H1 (cell line): ENCODE measurements around the gene GSTO1. TPM values are rescaled to one million over a fixed set of nuclear protein-coding genes. Genes with fewer than 3 reads are reported as not detected.

ENCODE experiments used
- CTCF ChIA-PET: fragments of 300-600 bp; sonication (Branson Sonifier 250); formaldehyde crosslinking; loops from one replicate; lab custom pipeline; 2021; ENCODE audit not compliant: partially characterized antibody; lab: Charles Lee
- POLR2A ChIA-PET: fragments of 300-600 bp; sonication (Branson Sonifier 250); formaldehyde crosslinking; loops from one replicate; lab custom pipeline; 2021; ENCODE audit warnings: inconsistent platforms; ENCODE audit not compliant: partially characterized antibody; lab: Charles Lee
- DNase-seq, 2 experiments: peaks; one replicate each; pipeline versions ENCODE4 v3.0.0 to v3.0.0-alpha.2; 2010 to 2022; ENCODE audit warnings: low spot score in 2 of 2, low read depth in 1 of 2, mixed read lengths in 1 of 2
- FAIRE-seq: peaks from 2 replicates; lab custom pipeline; 2011; peaks lifted over from hg19 to GRCh38; lab: Jason Lieb, UNC
- H2AFZ ChIP-seq: 2 replicates; pipeline ENCODE4 v1.8.1; 2012; ENCODE audit warnings: low read length, inconsistent platforms
- H2AK5ac ChIP-seq: 2 replicates; pipeline ENCODE4 v1.6.1; 2013; ENCODE audit warnings: low read depth, low read length
- H2BK120ac ChIP-seq: replicated peaks from 2 replicates; pipeline ENCODE3; 2013; ENCODE audit warnings: low read depth, low read length, inconsistent platforms
- H2BK12ac ChIP-seq: 2 replicates; pipeline ENCODE4 v1.6.1; 2013; ENCODE audit warnings: low read depth, low read length
- H2BK15ac ChIP-seq: 2 replicates; pipeline ENCODE4 v1.6.1; 2013; ENCODE audit warnings: low read length
- H2BK20ac ChIP-seq: 2 replicates; pipeline ENCODE4 v1.6.1; 2013; ENCODE audit warnings: low read length
- H2BK5ac ChIP-seq: 2 replicates; pipeline ENCODE4 v1.6.1; 2013; ENCODE audit warnings: low read depth, low read length
- H3K14ac ChIP-seq: 2 replicates; pipeline ENCODE4 v1.6.1; 2013; ENCODE audit warnings: inconsistent platforms; ENCODE audit not compliant: insufficient read length
- H3K18ac ChIP-seq: 2 replicates; pipeline ENCODE4 v1.6.1; 2013; ENCODE audit warnings: low read length; ENCODE audit errors: extremely low read depth
- H3K23ac ChIP-seq: 2 replicates; pipeline ENCODE4 v1.6.1; 2013; ENCODE audit warnings: inconsistent platforms; ENCODE audit not compliant: insufficient read length
- H3K23me2 ChIP-seq: 2 replicates; pipeline ENCODE4 v1.6.1; 2013; ENCODE audit warnings: low read depth, low read length
- H3K27ac ChIP-seq: 2 replicates; pipeline ENCODE4 v1.6.1; 2011; ENCODE audit warnings: low read depth, low read length, inconsistent platforms
- H3K27me3 ChIP-seq, 4 experiments: replicated peaks in 1 of 4; 1 replicate in 1 of 4; 2 replicates in 3 of 4; pipeline versions ENCODE4 v1.6.1 to v1.8.1; 2011 to 2013; ENCODE audit warnings: low read length in 3 of 4, mild to moderate bottlenecking in 3 of 4, inconsistent platforms in 2 of 4, mixed read lengths in 2 of 4, moderate library complexity in 1 of 4; ENCODE audit not compliant: control insufficient read depth in 3 of 4, insufficient read depth in 3 of 4; ENCODE audit errors: extremely low read depth in 1 of 4
- H3K36me3 ChIP-seq, 4 experiments: 2 replicates each; pipeline versions ENCODE4 v1.6.1 to v1.8.1; 2011 to 2013; ENCODE audit warnings: mild to moderate bottlenecking in 4 of 4, low read length in 3 of 4, moderate library complexity in 2 of 4, control low read depth in 1 of 4, inconsistent platforms in 1 of 4; ENCODE audit not compliant: insufficient read depth in 4 of 4, control insufficient read depth in 2 of 4
- H3K4ac ChIP-seq: replicated peaks from 2 replicates; pipeline ENCODE3; 2013; ENCODE audit warnings: low read length, low read depth, mixed read lengths, inconsistent platforms; ENCODE audit not compliant: insufficient read length
- H3K4me1 ChIP-seq, 4 experiments: replicated peaks in 1 of 4; 1 replicate in 1 of 4; 2 replicates in 3 of 4; pipeline versions ENCODE4 v1.6.1 to v1.8.1; 2011 to 2013; ENCODE audit warnings: low read length in 3 of 4, inconsistent platforms in 2 of 4, mixed read lengths in 1 of 4; ENCODE audit not compliant: insufficient read depth in 4 of 4, control insufficient read depth in 3 of 4
- H3K4me2 ChIP-seq, 2 experiments: 2 replicates each; pipeline versions ENCODE4 v1.6.1 to v1.8.1; 2011 to 2013; ENCODE audit warnings: low read depth in 2 of 2, low read length in 2 of 2, control low read depth in 1 of 2, inconsistent platforms in 1 of 2, mild to moderate bottlenecking in 1 of 2; ENCODE audit not compliant: insufficient read depth in 1 of 2
- H3K4me3 ChIP-seq, 4 experiments: fragments of 200-600, 300-600 bp in 1 of 4; sonication (generic), shearing (Covaris generic), sonication (Bioruptor Twin) in 1 of 4; 2 replicates each; pipeline versions ENCODE4 v1.5.1 to v1.8.1; 2011 to 2016; ENCODE audit warnings: low read length in 4 of 4, low read depth in 3 of 4, control low read depth in 2 of 4, inconsistent platforms in 2 of 4, mild to moderate bottlenecking in 2 of 4, mixed read lengths in 1 of 4, moderate library complexity in 1 of 4; ENCODE audit not compliant: insufficient read depth in 2 of 4; ENCODE audit errors: extremely low read depth in 1 of 4
- H3K56ac ChIP-seq: replicated peaks from 2 replicates; pipeline ENCODE3; 2013; ENCODE audit warnings: low read depth, mild to moderate bottlenecking, mixed read lengths, low read length, inconsistent platforms; ENCODE audit not compliant: insufficient read length
- H3K79me1 ChIP-seq: 2 replicates; pipeline ENCODE4 v1.6.1; 2013; ENCODE audit warnings: low read depth, low read length, control low read depth
- H3K79me2 ChIP-seq, 2 experiments: 2 replicates each; pipeline versions ENCODE4 v1.6.1 to v1.8.1; 2012 to 2013; ENCODE audit warnings: low read length in 2 of 2, mild to moderate bottlenecking in 2 of 2, inconsistent platforms in 1 of 2; ENCODE audit not compliant: insufficient read depth in 2 of 2, control insufficient read depth in 1 of 2
- H3K9ac ChIP-seq, 4 experiments: replicated peaks in 1 of 4; 1 replicate in 1 of 4; 2 replicates in 3 of 4; pipeline versions ENCODE4 v1.6.1 to v1.8.1; 2011 to 2013; ENCODE audit warnings: low read depth in 3 of 4, low read length in 3 of 4, control low read depth in 2 of 4, mild to moderate bottlenecking in 2 of 4, moderate library complexity in 2 of 4, inconsistent platforms in 1 of 4; ENCODE audit errors: extremely low read depth in 1 of 4
- H3K9me3 ChIP-seq, 2 experiments: 2 replicates each; pipeline versions ENCODE4 v1.6.1 to v1.8.1; 2012 to 2013; ENCODE audit warnings: mild to moderate bottlenecking in 2 of 2, moderate library complexity in 2 of 2, control low read depth in 1 of 2, inconsistent platforms in 1 of 2, low read depth in 1 of 2, low read length in 1 of 2, mixed read lengths in 1 of 2; ENCODE audit not compliant: insufficient read depth in 2 of 2
- H4K20me1 ChIP-seq, 2 experiments: replicated peaks in 1 of 2; 2 replicates each; pipeline versions ENCODE3 to v1.8.1; 2011 to 2013; ENCODE audit warnings: inconsistent platforms in 2 of 2, low read length in 2 of 2, mild to moderate bottlenecking in 1 of 2; ENCODE audit not compliant: insufficient read depth in 2 of 2, control insufficient read depth in 1 of 2
- H4K5ac ChIP-seq: 2 replicates; pipeline ENCODE4 v1.6.1; 2013; ENCODE audit warnings: low read length, low read depth, mixed read lengths, inconsistent platforms; ENCODE audit not compliant: insufficient read length
- H4K8ac ChIP-seq: 2 replicates; pipeline ENCODE4 v1.8.0; 2013; ENCODE audit warnings: mild to moderate bottlenecking, moderate library complexity, low read length, inconsistent platforms; ENCODE audit not compliant: insufficient read depth; ENCODE audit errors: extremely low read depth
- H4K91ac ChIP-seq: replicated peaks from 2 replicates; pipeline ENCODE3; 2013; ENCODE audit warnings: low read length, mixed read lengths, inconsistent platforms; ENCODE audit not compliant: insufficient read length
- POLR2AphosphoS5 ChIP-seq: IDR thresholded peaks from 2 replicates; pipeline ENCODE4 v1.6.1; 2011; ENCODE audit warnings: low read depth, low read length
- SP1 ChIP-seq: IDR thresholded peaks from 2 replicates; pipeline ENCODE4 v1.6.1; 2011; ENCODE audit warnings: low read depth, low read length
- WGBS, 2 experiments: shearing (Covaris generic) in 1 of 2; methylation state at CpG; one replicate each; pipeline versions ENCODE4 v1.1.6 to v1.1.7; 2013 to 2015; ENCODE audit warnings: low lambda C conversion rate in 2 of 2, mixed read lengths in 2 of 2, inconsistent platforms in 1 of 2, low coverage in 1 of 2, missing lambda C conversion rate in 1 of 2; ENCODE audit not compliant: insufficient replicate concordance in 2 of 2, insufficient coverage in 1 of 2, insufficient read length in 1 of 2; ENCODE audit errors: extremely low coverage in 1 of 2, missing lambda C conversion rate in 1 of 2; 5-methylcytosine and 5-hydroxymethylcytosine counted together
- polyA plus RNA-seq, 7 experiments: library from polyadenylated mRNA; depleted of rRNA in 3 of 7; stranded (reverse) in 5 of 7; unstranded in 2 of 7; fragments of >200 nt in 5 of 7; fragments of 200-250 nt in 2 of 7; gene quantifications; 1 replicate in 5 of 7; 2 replicates in 1 of 7; 4 replicates in 1 of 7; pipeline versions ENCODE4 v1.2.1 to v1.2.3, GENCODE V29; 2011 to 2013; ENCODE audit warnings: missing spikeins in 2 of 7, mixed read lengths in 2 of 7
- total RNA-seq: library from RNA; stranded (reverse); fragmentation: NEBNext Ultra II Directional; extraction: Animal tissue kit (Norgen Biotek cat#: 25700); gene quantifications from 2 replicates; pipeline ENCODE4 v1.2.1, GENCODE V29; 2021

GSTO1 gene
- total and polyA plus RNA-seq, 2 of the 8 experiments (the other 6 are each of a cell fraction or from before 2014, with no cell fraction given): 22.4 to 32.5 TPM

DNA sequence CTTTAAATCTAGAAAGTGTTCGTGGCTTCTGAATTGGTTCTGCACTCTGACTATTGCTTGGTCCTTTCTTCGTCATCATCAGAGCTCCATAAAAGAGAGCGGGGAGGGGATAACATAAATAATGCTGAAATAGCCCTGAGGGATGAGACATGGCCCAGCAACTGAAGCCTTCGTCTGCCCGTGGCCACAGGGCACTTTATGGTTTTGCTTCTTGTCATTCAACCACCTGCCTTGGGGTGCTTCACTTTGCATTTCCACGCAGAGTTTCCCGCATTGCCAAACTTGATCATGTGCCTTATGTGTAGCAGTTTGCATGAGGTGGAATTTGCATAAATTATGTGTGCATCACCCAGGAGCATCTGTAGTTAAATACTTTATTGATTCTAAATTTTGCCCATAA lies 30.2 kb downstream of the GSTO1 start:
- CTCF ChIA-PET: interaction anchor here (1.0 to 5.6 kb wide), 3 partner anchors 10 to 335 kb away, joined by 4 to 45 read pairs (median 13); no protein-coding TSS in a partner anchor
- H3K14ac ChIP-seq: no peak overlapping the region
- H2AFZ ChIP-seq: no peak overlapping the region
- H3K23me2 ChIP-seq: no peaks in the 10 kb centered on the region
- no peak overlapping the region for H3K9ac ChIP-seq
- no peak overlapping the region for H3K27ac ChIP-seq
- no peak overlapping the region for H3K4me3 ChIP-seq
- no peak overlapping the region for H2BK120ac ChIP-seq
- H4K91ac ChIP-seq: no peak overlapping the region
- H3K4me1 ChIP-seq: no peaks in the 10 kb centered on the region
- no peak overlapping the region for H3K18ac ChIP-seq
- H2BK20ac ChIP-seq: no peak overlapping the region
- H2BK5ac ChIP-seq: no peak overlapping the region
- H3K79me1 ChIP-seq: no peaks in the 10 kb centered on the region
- DNase-seq: no peak
- H3K9me3 ChIP-seq: no peaks in the 10 kb centered on the region
- no peak overlapping the region for H3K23ac ChIP-seq
- no peak overlapping the region for H2BK12ac ChIP-seq
- WGBS, 2 experiments: 82% methylated on average over 7 of the region's 7 CpGs; no CpG with 5 or more reads in 1 of the 2 experiments
- H3K56ac ChIP-seq: no peak overlapping the region
- H4K20me1 ChIP-seq: no peaks in the 10 kb centered on the region
- H3K36me3 ChIP-seq: no peaks in the 10 kb centered on the region
- H3K79me2 ChIP-seq: no peaks in the 10 kb centered on the region
- no peaks in the 10 kb centered on the region for H3K27me3 ChIP-seq
- H3K4me2 ChIP-seq: no peak overlapping the region
- FAIRE-seq: no peak
- POLR2A ChIA-PET: interaction anchor here (3.4 kb wide), 1 partner anchor 10 kb away, joined by 10 read pairs; no protein-coding TSS in a partner anchor
- H2AK5ac ChIP-seq: no peak overlapping the region
- H2BK15ac ChIP-seq: no peak overlapping the region
- no peak overlapping the region for H4K8ac ChIP-seq
- H3K4ac ChIP-seq: no peak overlapping the region
- no peak overlapping the region for H4K5ac ChIP-seq
- TF ChIP-seq POLR2AphosphoS5: no peak
- TF ChIP-seq SP1: no peak
